GM18507 (cell line): ENCODE data around the gene CCR5AS.
"Not testable (repeated sequence)": the region's sequence is repeated elsewhere in the genome, so short reads cannot be mapped to it uniquely, and the experiment has no call there.

Experiments used
- DNase-seq: peaks from one replicate; pipeline ENCODE4 v3.0.0; 2011; ENCODE audit warnings: low read depth; ENCODE audit not compliant: insufficient read length; ENCODE audit errors: extremely low spot score
- FAIRE-seq: peaks from 2 replicates; lab custom pipeline; 2011; peaks lifted over from hg19 to GRCh38; lab: Jason Lieb, UNC

The CCR5AS gene

GRCh38 chr3:46406788-46407611, at the start of gene CCR5AS, which contains the start of gene CCRL2:
CCR5AS (minus strand) TSS chr3:46407066.
CCRL2 (plus strand) TSS chr3:46407259; CDS start chr3:46408080, 821 bp downstream.
- DNase-seq (no peak), FAIRE-seq (no peak)

GRCh38 chr3:46456118-46456517, 49.3 kb upstream of the CCR5AS start:
- FAIRE-seq (no peak), DNase-seq (no peak)

- FAIRE-seq (no peak), DNase-seq (no peak)
Observed at GRCh38 chr3:46455231-46456115, 48.6 kb upstream of the CCR5AS start.

DNA sequence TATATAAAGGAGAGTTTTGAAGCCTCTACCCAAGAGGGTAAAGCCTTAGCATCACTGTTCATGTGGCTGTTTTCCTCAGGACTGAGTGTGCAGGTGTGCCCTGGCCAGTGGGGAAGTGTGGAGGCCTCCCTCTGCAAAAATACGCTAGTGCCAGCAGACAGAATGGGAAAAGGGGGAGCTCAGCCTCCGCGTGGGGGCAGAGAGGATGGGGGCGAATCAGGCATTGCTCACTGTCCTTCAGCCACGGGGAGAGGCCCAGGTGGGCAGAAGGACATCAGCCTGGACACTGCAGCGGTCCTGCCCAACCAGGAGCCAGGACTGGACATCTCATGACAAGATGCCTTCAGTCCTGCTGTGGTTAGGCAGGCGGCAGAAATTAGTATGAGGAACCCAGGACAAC, 47.7 kb upstream of the CCR5AS start:
- FAIRE-seq (no peak), DNase-seq (no peak)

- no peak for DNase-seq
- no peak for FAIRE-seq
Observed at GRCh38 chr3:46454209-46454595, 47.3 kb upstream of the CCR5AS start.

GRCh38 chr3:46453526-46454208, 46.8 kb upstream of the CCR5AS start:
- DNase-seq (no peak), FAIRE-seq (no peak)

DNA sequence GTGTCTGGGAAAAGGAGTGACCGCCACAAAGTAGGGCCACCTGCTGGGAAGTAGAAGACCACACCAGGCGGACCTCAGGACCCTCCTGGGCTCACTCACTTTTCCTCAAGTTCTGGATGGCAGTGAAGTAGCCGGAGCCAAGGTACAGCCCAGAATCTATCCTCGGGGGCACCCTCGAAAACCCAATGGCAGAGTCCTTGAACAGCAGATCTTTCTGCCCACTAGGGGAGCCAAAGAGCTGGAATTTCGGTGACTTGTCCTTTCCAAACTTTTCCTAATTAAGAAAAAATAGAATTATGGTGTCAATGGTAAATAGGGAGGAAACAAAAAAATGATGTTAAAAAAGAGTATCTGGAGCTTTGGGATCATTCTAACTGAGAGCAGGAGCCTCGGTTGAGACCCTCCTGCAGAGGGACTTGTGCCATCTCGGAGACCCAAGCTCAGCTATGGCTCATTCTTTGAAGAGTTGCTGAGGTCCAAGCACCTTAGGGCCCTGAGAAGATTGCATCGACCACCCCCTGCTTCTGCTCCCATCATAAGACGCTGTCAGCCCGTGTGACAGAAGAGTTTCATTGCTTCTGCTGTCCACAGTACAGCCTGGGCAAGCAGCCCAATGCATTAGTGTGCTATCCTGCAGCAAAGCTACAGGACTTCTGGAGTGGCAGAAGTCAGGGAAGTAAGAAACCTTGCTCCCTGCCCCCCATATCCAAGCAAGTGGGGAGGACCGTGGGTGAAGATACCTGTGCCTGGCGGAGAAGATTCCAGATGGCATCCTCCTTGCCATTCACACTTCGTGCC, 43.1 kb upstream of the CCR5AS start:
- FAIRE-seq, result no peak

GRCh38 chr3:46448721-46449120, 41.9 kb upstream of the CCR5AS start:
- DNase-seq (no peak), FAIRE-seq (no peak)

More for the DNA sequence above, 43.1 kb upstream of the CCR5AS start:
- DNase-seq, result no peak

- DNase-seq, result no peak
- FAIRE-seq, result no peak
Observed at GRCh38 chr3:46447228-46447985, 40.5 kb upstream of the CCR5AS start.

GRCh38 chr3:46442576-46443530, 36.0 kb upstream of the CCR5AS start:
- DNase-seq, result no peak
- FAIRE-seq, result peak; percentile 56

GRCh38 chr3:46440531-46441294, 33.8 kb upstream of the CCR5AS start:
- FAIRE-seq, result peak; percentile 91
- peak; percentile 23 for DNase-seq

DNA sequence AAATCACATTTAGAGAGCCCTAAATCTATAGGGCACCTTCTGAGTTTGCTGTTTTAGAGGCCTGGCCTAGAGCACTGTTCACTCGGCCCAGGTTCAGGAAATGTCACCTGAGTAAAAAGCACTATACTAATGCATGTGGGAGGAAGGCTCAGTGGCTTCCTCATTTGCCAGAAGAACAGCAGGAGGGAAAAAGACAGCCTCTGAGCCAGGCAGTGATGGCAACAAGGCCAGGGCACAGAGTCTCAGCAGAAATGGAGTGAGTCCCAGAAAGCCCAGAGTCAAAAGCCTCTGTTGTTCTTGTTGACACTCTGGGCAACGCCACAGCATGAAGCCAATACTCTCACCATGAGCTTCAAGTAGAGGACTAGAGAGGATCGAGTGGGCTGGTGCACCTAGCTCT, 32.0 kb upstream of the CCR5AS start:
- no peak for FAIRE-seq

GRCh38 chr3:46435081-46435726, 28.3 kb upstream of the CCR5AS start:
- FAIRE-seq, result no peak
- no peak for DNase-seq

More for the DNA sequence above, 32.0 kb upstream of the CCR5AS start:
- DNase-seq, result no peak

DNA sequence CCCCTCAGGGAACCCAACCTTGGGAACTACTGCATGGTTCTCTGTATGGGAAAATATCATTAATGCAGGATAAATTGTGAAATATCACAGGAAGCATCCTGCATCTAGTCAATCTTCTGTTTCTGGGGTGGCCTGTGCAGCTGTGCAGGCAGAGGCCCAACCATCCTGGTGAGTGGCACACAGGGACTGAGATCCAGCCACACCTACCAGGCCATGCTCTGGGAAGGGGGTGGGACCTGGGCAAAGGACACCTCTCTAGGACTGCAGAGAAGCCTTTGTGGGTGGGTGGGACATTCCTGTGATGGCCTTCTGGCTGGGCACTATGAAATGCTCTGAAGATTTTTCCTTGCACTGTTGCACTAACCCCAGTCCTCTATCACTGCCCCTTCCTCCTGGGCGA, 27.0 kb upstream of the CCR5AS start:
- DNase-seq (no peak), FAIRE-seq (no peak)

DNA sequence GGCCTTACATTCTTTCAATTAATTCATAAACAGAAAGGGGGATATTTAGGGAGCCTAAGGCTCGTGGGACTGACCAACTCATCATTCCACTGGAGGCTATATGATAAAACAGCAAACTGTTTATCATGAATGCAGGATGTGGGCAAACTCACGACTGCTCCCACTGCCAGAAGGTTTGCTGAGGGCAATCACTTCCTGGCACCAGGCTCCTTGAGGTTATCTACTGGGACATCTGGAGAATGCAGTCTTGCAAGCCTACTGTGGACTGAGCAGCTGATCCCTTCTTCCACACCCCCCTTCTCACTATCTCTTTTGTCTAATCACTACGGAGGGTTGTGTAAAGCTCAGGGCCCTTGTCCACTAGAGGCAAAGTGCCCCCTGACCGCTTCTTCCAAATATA, 26.3 kb upstream of the CCR5AS start:
- DNase-seq, result not testable (repeated sequence)

GRCh38 chr3:46431905-46432304, 25.0 kb upstream of the CCR5AS start:
- DNase-seq, FAIRE-seq: not testable (repeated sequence)

More for the DNA sequence above, 26.3 kb upstream of the CCR5AS start:
- not testable (repeated sequence) for FAIRE-seq
